ENCODE measurements around the gene SEPTIN12. TPM values are rescaled to one million over a fixed set of nuclear protein-coding genes. Genes with fewer than 3 reads are reported as not detected.

The SEPTIN12 gene
- total and polyA plus RNA-seq, 2 of the 4 experiments (the other 2 are of a cell fraction) = not detected

DNA sequence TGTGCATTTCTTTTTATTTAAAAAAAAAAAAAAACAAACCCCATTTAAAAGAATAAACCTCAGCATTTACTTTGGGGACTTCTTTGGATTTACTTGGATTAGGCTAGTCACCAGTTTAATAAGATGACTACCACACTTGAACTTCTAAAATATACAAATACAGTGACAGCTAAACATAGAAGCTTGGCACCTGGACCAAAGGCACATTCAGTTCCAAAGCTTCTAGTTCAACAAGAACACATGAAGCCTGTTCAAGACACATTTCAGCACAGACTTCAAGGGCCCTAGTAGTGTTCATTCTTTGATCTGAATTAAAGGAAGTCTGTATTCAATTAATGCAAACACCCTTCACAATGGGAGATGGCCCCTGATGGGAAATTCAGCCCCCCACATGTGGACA, 25.9 kb upstream of the SEPTIN12 start:
- Histone ChIP-seq H3K27ac (ENCODE audit: insufficient read depth, low read length) (no peak overlapping the region), H3K4me1 (ENCODE audit: control insufficient read depth, insufficient read depth, low read length) (peaks cover 8% of the 10 kb centered on the region; the same call in 1 of the 2 replicates), H2BK120ac (ENCODE audit: low read depth, low read length) (no peak overlapping the region), H3K79me1 (ENCODE audit: low read depth in 1 of 2, low read length in 2 of 2) (peaks cover 2 to 5% of the 10 kb centered on the region in 2 experiments; a peak in 1 of 4 replicates), H2BK20ac (ENCODE audit: low read depth, low read length) (no peak overlapping the region), H3K36me3 (ENCODE audit: control insufficient read depth, insufficient read depth, low read length) (peaks cover 52% of the 10 kb centered on the region), H3K9me3 (ENCODE audit: control insufficient read depth, insufficient read depth, low read length) (no peaks in the 10 kb centered on the region), H3K9me1 (ENCODE audit: insufficient read depth, low read length) (no peaks in the 10 kb centered on the region), H3K4me2 (ENCODE audit: low read depth, low read length) (no peak overlapping the region), H2BK15ac (ENCODE audit: low read depth, low read length) (no peak overlapping the region), H2AK5ac (ENCODE audit: low read depth, low read length) (no peak overlapping the region), H4K91ac (ENCODE audit: insufficient read depth, low read depth, low read length) (no peak overlapping the region), H3K56ac (ENCODE audit: extremely low read depth, insufficient read depth, low read length) (no peak overlapping the region), H3K18ac (ENCODE audit: low read depth, low read length) (no peak overlapping the region), H3K9ac (ENCODE audit: low read depth, low read length) (no peak overlapping the region), H4K5ac (ENCODE audit: low read depth, low read length) (no peak overlapping the region), H3K4me3 (ENCODE audit: insufficient read depth, low read depth, low read length) (no peak overlapping the region), H4K8ac (ENCODE audit: low read depth in 2 of 2, low read length in 2 of 2) (no peak overlapping the region), H3K4ac (ENCODE audit: low read depth, low read length) (no peak overlapping the region), H2BK5ac (ENCODE audit: low read depth, low read length, poor library complexity, severe bottlenecking) (no peak overlapping the region), H3K14ac (replicated peaks; ENCODE audit: low read depth, low read length) (no peak overlapping the region), H2AK9ac (replicated peaks; ENCODE audit: low read depth, low read length, poor library complexity) (no peak overlapping the region), H2AFZ (replicated peaks; ENCODE audit: low read length, poor library complexity) (no peak overlapping the region), H3K23ac (ENCODE audit: low read depth, low read length) (no peak overlapping the region), H4K20me1 (ENCODE audit: insufficient read depth, low read length) (no peaks in the 10 kb centered on the region), H3K27me3 (ENCODE audit: control insufficient read depth, insufficient read depth, low read length) (no peaks in the 10 kb centered on the region)
- ChIA-PET CTCF (no interaction called here), POLR2A (ENCODE audit: unreplicated experiment) (interaction anchor here (0.6 kb wide), 1 partner anchor 18 kb away, joined by 13 read pairs; no protein-coding TSS in a partner anchor)
- DNase-seq = no peak
- ATAC-seq (ENCODE audit: low read depth) = peak; percentile 61
- intact Hi-C loops (cut with micrococcal nuclease) = no loop called here
- BruUV-seq (replicated peaks) = no TSS peak
- TF ChIP-seq, protein P1, sequence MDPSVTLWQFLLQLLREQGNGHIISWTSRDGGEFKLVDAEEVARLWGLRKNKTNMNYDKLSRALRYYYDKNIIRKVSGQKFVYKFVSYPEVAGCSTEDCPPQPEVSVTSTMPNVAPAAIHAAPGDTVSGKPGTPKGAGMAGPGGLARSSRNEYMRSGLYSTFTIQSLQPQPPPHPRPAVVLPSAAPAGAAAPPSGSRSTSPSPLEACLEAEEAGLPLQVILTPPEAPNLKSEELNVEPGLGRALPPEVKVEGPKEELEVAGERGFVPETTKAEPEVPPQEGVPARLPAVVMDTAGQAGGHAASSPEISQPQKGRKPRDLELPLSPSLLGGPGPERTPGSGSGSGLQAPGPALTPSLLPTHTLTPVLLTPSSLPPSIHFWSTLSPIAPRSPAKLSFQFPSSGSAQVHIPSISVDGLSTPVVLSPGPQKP (IDR thresholded peaks at IDR 0.05; ENCODE audit: borderline replicate concordance, low read depth, low read length) = no peak
- no peak for TF ChIP-seq MAFK (IDR thresholded peaks at IDR 0.05; ENCODE audit: low read depth, low read length)
- TF ChIP-seq FOS (IDR thresholded peaks at IDR 0.05; ENCODE audit: low read depth, low read length) = no peak
- TF ChIP-seq MXI1 (IDR thresholded peaks at IDR 0.05; ENCODE audit: borderline replicate concordance, low read depth, low read length) = no peak
- no peak for TF ChIP-seq CHD1 (IDR thresholded peaks at IDR 0.05; ENCODE audit: low read depth, low read length)
- TF ChIP-seq RAD21 (IDR thresholded peaks at IDR 0.05; ENCODE audit: low read length) = no peak
- TF ChIP-seq, protein P2, sequence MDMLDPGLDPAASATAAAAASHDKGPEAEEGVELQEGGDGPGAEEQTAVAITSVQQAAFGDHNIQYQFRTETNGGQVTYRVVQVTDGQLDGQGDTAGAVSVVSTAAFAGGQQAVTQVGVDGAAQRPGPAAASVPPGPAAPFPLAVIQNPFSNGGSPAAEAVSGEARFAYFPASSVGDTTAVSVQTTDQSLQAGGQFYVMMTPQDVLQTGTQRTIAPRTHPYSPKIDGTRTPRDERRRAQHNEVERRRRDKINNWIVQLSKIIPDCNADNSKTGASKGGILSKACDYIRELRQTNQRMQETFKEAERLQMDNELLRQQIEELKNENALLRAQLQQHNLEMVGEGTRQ (IDR thresholded peaks at IDR 0.05; ENCODE audit: low read depth, low read length) = no peak
- TF ChIP-seq SMC3 (IDR thresholded peaks at IDR 0.05; ENCODE audit: low read depth, low read length) = no peak
- in situ Hi-C loops (cut with MboI; ENCODE audit: low sequenced_read_pairs) = no loop called here
- dilution Hi-C loops (cut with HindIII; ENCODE audit: low sequenced_read_pairs, unreplicated experiment) = no loop called here

Measured in IMR-90 (cell line).